Mesenchymal stem cell (in vitro differentiated cells and primary cell): Measurements from ENCODE around the gene AP1B1.
A peak's percentile ranks its signal among the peaks of the same experiment; 100 is the strongest.

ENCODE experiments used
- DNase-seq: peaks from one replicate; pipeline ENCODE4 v3.0.0-alpha.2; 2013
- H2AFZ ChIP-seq: one replicate; pipeline ENCODE4 v1.6.1; 2013; ENCODE audit warnings: low read depth, mild to moderate bottlenecking, control low read depth, inconsistent platforms, low read length, moderate library complexity
- H2AK5ac ChIP-seq: 2 replicates; pipeline ENCODE4 v1.6.1; 2013; ENCODE audit warnings: low read length, moderate library complexity, mild to moderate bottlenecking, inconsistent platforms; ENCODE audit not compliant: severe bottlenecking
- H2BK120ac ChIP-seq: one replicate; pipeline ENCODE4 v1.6.1; 2013; ENCODE audit warnings: low read depth, mild to moderate bottlenecking, inconsistent platforms, low read length, moderate library complexity
- H2BK12ac ChIP-seq, 2 experiments: one replicate each; pipeline ENCODE4 v1.6.1; 2013; ENCODE audit warnings: inconsistent platforms in 2 of 2, low read length in 2 of 2, mild to moderate bottlenecking in 2 of 2, moderate library complexity in 2 of 2, control low read depth in 1 of 2
- H2BK15ac ChIP-seq: one replicate; pipeline ENCODE4 v1.6.1; 2013; ENCODE audit warnings: mild to moderate bottlenecking, low read depth, inconsistent platforms; ENCODE audit not compliant: poor library complexity, severe bottlenecking
- H2BK5ac ChIP-seq: 2 replicates; pipeline ENCODE4 v1.6.1; 2013; ENCODE audit warnings: low read depth, mild to moderate bottlenecking, low read length, control low read depth, inconsistent platforms; ENCODE audit not compliant: poor library complexity, severe bottlenecking
- H3K14ac ChIP-seq, 2 experiments: one replicate each; pipeline ENCODE4 v1.6.1; 2013; ENCODE audit warnings: inconsistent platforms in 2 of 2, low read length in 2 of 2, control low read depth in 1 of 2, mild to moderate bottlenecking in 1 of 2, moderate library complexity in 1 of 2
- H3K18ac ChIP-seq, 2 experiments: one replicate each; pipeline ENCODE4 v1.6.1; 2013; ENCODE audit warnings: inconsistent platforms in 2 of 2, low read length in 2 of 2, control low read depth in 1 of 2, low read depth in 1 of 2, mild to moderate bottlenecking in 1 of 2
- H3K23ac ChIP-seq, 2 experiments: one replicate each; pipeline ENCODE4 v1.6.1; 2013; ENCODE audit warnings: inconsistent platforms in 2 of 2, low read length in 2 of 2, mild to moderate bottlenecking in 2 of 2, moderate library complexity in 2 of 2, control low read depth in 1 of 2
- H3K27ac ChIP-seq: 2 replicates; pipeline ENCODE4 v1.5.1; 2013; ENCODE audit warnings: mild to moderate bottlenecking, moderate library complexity, low read length, control low read depth, inconsistent platforms; ENCODE audit not compliant: poor library complexity, severe bottlenecking
- H3K27me3 ChIP-seq, 2 experiments: 2 replicates each; pipeline versions ENCODE4 v1.6.1 to v1.7.0; 2013; ENCODE audit warnings: low read length in 2 of 2, mild to moderate bottlenecking in 2 of 2, moderate library complexity in 2 of 2, control low read depth in 1 of 2, inconsistent platforms in 1 of 2; ENCODE audit not compliant: control insufficient read depth in 1 of 2, insufficient read depth in 1 of 2
- H3K36me3 ChIP-seq, 2 experiments: 2 replicates each; pipeline versions ENCODE4 v1.6.1 to v1.7.0; 2013; ENCODE audit warnings: low read length in 2 of 2, control low read depth in 1 of 2, inconsistent platforms in 1 of 2, low read depth in 1 of 2, mild to moderate bottlenecking in 1 of 2; ENCODE audit not compliant: insufficient read depth in 2 of 2, control insufficient read depth in 1 of 2
- H3K4ac ChIP-seq, 2 experiments: one replicate each; pipeline ENCODE4 v1.6.1; 2013; ENCODE audit warnings: inconsistent platforms in 2 of 2, low read length in 2 of 2, mild to moderate bottlenecking in 2 of 2, moderate library complexity in 2 of 2, control low read depth in 1 of 2, low read depth in 1 of 2
- H3K4me1 ChIP-seq: 2 replicates; pipeline ENCODE4 v1.6.1; 2013; ENCODE audit warnings: low read depth, low read length, control low read depth; ENCODE audit not compliant: control insufficient read depth, insufficient read depth
- H3K4me2 ChIP-seq: 2 replicates; pipeline ENCODE4 v1.6.1; 2013; ENCODE audit warnings: low read length, mild to moderate bottlenecking, inconsistent platforms; ENCODE audit not compliant: poor library complexity, severe bottlenecking
- H3K4me3 ChIP-seq, 2 experiments: 2 replicates each; pipeline versions ENCODE4 v1.5.1 to v1.7.0; 2013; ENCODE audit warnings: low read length in 2 of 2, mild to moderate bottlenecking in 2 of 2, control low read depth in 1 of 2, low read depth in 1 of 2; ENCODE audit not compliant: insufficient read depth in 1 of 2
- H3K79me1 ChIP-seq: replicated peaks from 2 replicates; pipeline ENCODE4 v1.6.1; 2013; ENCODE audit warnings: mild to moderate bottlenecking, control low read depth, low read length, inconsistent platforms; ENCODE audit not compliant: poor library complexity, severe bottlenecking
- H3K9ac ChIP-seq: 2 replicates; pipeline ENCODE4 v1.7.0; 2013; ENCODE audit warnings: mild to moderate bottlenecking, low read length, moderate library complexity
- H3K9me3 ChIP-seq: 2 replicates; pipeline ENCODE4 v1.7.0; 2013; ENCODE audit warnings: mild to moderate bottlenecking, low read length; ENCODE audit not compliant: control insufficient read depth
- H4K8ac ChIP-seq: one replicate; pipeline ENCODE4 v1.6.1; 2013; ENCODE audit warnings: inconsistent platforms, mild to moderate bottlenecking, low read length, moderate library complexity
- H4K91ac ChIP-seq: one replicate; pipeline ENCODE4 v1.6.1; 2013; ENCODE audit warnings: mild to moderate bottlenecking, low read length, inconsistent platforms
- WGBS: methylation state at CpG from one replicate; pipeline ENCODE4 v1.1.7; 2013; ENCODE audit warnings: mixed read lengths; 5-methylcytosine and 5-hydroxymethylcytosine counted together

Gene AP1B1

GRCh38 chr22:29310065-29310862, 78.1 kb downstream of the AP1B1 start:
- H3K4ac ChIP-seq: no peak overlapping the region
- H2BK15ac ChIP-seq: no peak overlapping the region
- no peak overlapping the region for H3K14ac ChIP-seq
- peak; percentile 23 for DNase-seq
- H3K4me1 ChIP-seq: peaks cover 60% of the 10 kb centered on the region
- H2BK5ac ChIP-seq: no peak overlapping the region
- H3K4me2 ChIP-seq: peak overlapping the region; percentile 34
- H3K36me3 ChIP-seq: peaks cover 4 to 43% of the 10 kb centered on the region in 2 experiments
- H2BK12ac ChIP-seq: peak overlapping the region in 1 of 2 experiments; percentile 2
- H3K27ac ChIP-seq: no peak overlapping the region
- H3K27me3 ChIP-seq: peaks cover 14 to 26% of the 10 kb centered on the region in 2 experiments
- no peaks in the 10 kb centered on the region for H3K9me3 ChIP-seq
- peaks cover 23% of the 10 kb centered on the region for H3K79me1 ChIP-seq
- H2AK5ac ChIP-seq: peak overlapping the region; percentile 37
- H3K9ac ChIP-seq: peak overlapping the region; percentile 17
- H4K8ac ChIP-seq: no peak overlapping the region
- no peak overlapping the region for H2AFZ ChIP-seq
- H3K23ac ChIP-seq: no peak overlapping the region
- H3K4me3 ChIP-seq: no peak overlapping the region
- H2BK120ac ChIP-seq: no peak overlapping the region
- 80% methylated on average over 24 of the region's 28 CpGs for WGBS
- H4K91ac ChIP-seq: peak overlapping the region; percentile 52
- H3K18ac ChIP-seq: peak overlapping the region in 1 of 2 experiments; percentile 25

GRCh38 chr22:29309332-29310064, 78.9 kb downstream of the AP1B1 start:
- H4K91ac ChIP-seq: peak overlapping the region; percentile 70
- H2AK5ac ChIP-seq: peak overlapping the region; percentile 47
- H2BK12ac ChIP-seq: peak overlapping the region in 1 of 2 experiments; percentile 47
- no peak overlapping the region for H2BK120ac ChIP-seq
- H2AFZ ChIP-seq: no peak overlapping the region
- peaks cover 53% of the 10 kb centered on the region for H3K4me1 ChIP-seq
- peak overlapping the region; percentile 54 for H3K4me2 ChIP-seq
- peak overlapping the region; percentile 11 for H3K27ac ChIP-seq
- no peak overlapping the region for H3K23ac ChIP-seq
- DNase-seq: peak; percentile 12
- peaks cover 23% of the 10 kb centered on the region for H3K79me1 ChIP-seq
- H3K4me3 ChIP-seq: peak overlapping the region in 1 of 2 experiments; percentile 96
- no peaks in the 10 kb centered on the region for H3K9me3 ChIP-seq
- H3K14ac ChIP-seq: no peak overlapping the region
- no peak overlapping the region for H3K18ac ChIP-seq
- no peak overlapping the region for H2BK5ac ChIP-seq
- H2BK15ac ChIP-seq: no peak overlapping the region
- no peak overlapping the region for H3K4ac ChIP-seq
- H3K27me3 ChIP-seq: peaks cover 11 to 19% of the 10 kb centered on the region in 2 experiments
- WGBS: 94% methylated on average over 20 of the region's 21 CpGs
- H3K9ac ChIP-seq: peak overlapping the region; percentile 53
- no peak overlapping the region for H4K8ac ChIP-seq
- H3K36me3 ChIP-seq: peaks cover 4 to 43% of the 10 kb centered on the region in 2 experiments

- DNase-seq: peak; percentile 45
- Histone ChIP-seq H3K9me3 (no peaks in the 10 kb centered on the region), H3K4me3 (peak overlapping the region in 1 of 2 experiments; percentile 96), H3K27ac (peak overlapping the region; percentile 11), H2AK5ac (peak overlapping the region; percentile 33), H3K23ac (no peak overlapping the region), H3K4ac (no peak overlapping the region), H2BK15ac (no peak overlapping the region), H2AFZ (no peak overlapping the region), H3K79me1 (peaks cover 23% of the 10 kb centered on the region), H3K9ac (peak overlapping the region; percentile 53), H3K27me3 (peaks cover 4 to 12% of the 10 kb centered on the region in 2 experiments), H4K91ac (no peak overlapping the region), H2BK5ac (no peak overlapping the region), H2BK120ac (no peak overlapping the region), H3K4me1 (peaks cover 52% of the 10 kb centered on the region), H3K36me3 (peaks cover 4 to 43% of the 10 kb centered on the region in 2 experiments), H2BK12ac (no peak overlapping the region), H4K8ac (no peak overlapping the region), H3K18ac (no peak overlapping the region), H3K4me2 (peak overlapping the region; percentile 54), H3K14ac (no peak overlapping the region)
- 72% methylated on average over 13 of the region's 13 CpGs for WGBS
These were observed 79.5 kb downstream of the AP1B1 start for GRCh38 chr22:29308791-29309262.
